ENCODE data around the gene HSFX1.

DNA sequence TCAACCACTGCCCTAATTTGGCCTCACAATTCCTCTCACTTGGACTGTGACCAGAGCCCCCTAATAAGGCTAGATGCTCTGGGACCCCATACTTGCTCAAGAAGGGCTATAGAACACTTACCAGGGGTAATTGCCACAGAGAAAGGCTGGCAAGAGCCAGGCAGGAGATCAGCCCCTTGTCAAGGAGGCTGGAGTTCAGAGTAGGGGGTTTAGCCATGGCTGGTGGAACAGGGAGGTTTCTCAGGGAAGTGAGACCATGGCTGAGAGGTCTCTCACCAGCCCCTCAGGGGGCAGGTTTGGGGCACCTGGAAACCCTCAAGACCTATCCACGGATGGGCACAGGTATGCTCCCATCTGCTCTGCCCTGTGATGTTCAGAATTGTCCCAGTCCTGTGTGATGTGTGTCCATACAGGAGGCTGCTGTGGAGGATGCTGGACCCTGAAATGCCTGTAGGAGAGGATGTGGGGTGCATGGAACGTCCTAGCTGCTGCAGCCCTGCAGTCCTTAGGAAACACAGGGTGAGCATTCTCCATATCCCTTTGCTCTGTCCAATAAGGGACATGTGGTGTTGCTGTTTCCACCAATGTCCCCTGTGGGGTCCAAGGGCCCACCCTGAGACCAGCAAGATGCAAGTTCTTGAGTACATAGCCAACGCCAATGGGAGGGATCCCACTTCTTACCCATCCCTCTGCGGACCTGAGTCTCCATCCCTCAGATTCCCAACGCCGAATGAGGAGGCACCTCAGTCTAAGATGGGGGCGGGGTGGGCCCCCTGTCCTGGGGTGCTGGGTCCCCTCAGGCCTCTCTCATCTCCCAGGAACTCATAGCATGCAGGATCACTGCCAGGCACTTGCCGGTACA, 16.4 kb upstream of the HSFX1 start:
- TF ChIP-seq, protein P1, sequence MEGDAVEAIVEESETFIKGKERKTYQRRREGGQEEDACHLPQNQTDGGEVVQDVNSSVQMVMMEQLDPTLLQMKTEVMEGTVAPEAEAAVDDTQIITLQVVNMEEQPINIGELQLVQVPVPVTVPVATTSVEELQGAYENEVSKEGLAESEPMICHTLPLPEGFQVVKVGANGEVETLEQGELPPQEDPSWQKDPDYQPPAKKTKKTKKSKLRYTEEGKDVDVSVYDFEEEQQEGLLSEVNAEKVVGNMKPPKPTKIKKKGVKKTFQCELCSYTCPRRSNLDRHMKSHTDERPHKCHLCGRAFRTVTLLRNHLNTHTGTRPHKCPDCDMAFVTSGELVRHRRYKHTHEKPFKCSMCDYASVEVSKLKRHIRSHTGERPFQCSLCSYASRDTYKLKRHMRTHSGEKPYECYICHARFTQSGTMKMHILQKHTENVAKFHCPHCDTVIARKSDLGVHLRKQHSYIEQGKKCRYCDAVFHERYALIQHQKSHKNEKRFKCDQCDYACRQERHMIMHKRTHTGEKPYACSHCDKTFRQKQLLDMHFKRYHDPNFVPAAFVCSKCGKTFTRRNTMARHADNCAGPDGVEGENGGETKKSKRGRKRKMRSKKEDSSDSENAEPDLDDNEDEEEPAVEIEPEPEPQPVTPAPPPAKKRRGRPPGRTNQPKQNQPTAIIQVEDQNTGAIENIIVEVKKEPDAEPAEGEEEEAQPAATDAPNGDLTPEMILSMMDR (IDR thresholded peaks at IDR 0.05; ENCODE audit: low read depth, low read length) = no peak
- no peak for TF ChIP-seq EZH2phosphoT487 (IDR thresholded peaks at IDR 0.05; ENCODE audit: low read depth)

Measured in OCI-LY3 (cell line).